Parietal lobe (tissue), 1 donor: ENCODE data around the gene C6orf118. TPM values are rescaled to one million over a fixed set of nuclear protein-coding genes. Genes with fewer than 3 reads are reported as not detected.

Experiments used
- total RNA-seq: library from RNA; depleted of rRNA; stranded (reverse); fragments of >200 nt; gene quantifications from one replicate; pipeline ENCODE4 v1.2.3, GENCODE V29; 2014

C6orf118 gene
- 23.5 TPM for total RNA-seq

GRCh38 chr6:165308926-165309731 lies at the start of gene C6orf118:
Gene C6orf118 (minus strand): TSS chr6:165309605. CDS start chr6:165309586, 19 bp downstream.

